Smooth muscle cell (in vitro differentiated cells): ENCODE measurements around the gene PTPRE. TPM values are rescaled to one million over a fixed set of nuclear protein-coding genes. Genes with fewer than 3 reads are reported as not detected.

Experiments
- DNase-seq: peaks from one replicate; lab custom pipeline; 2025; ENCODE audit not compliant: unreplicated experiment; lab: John Stamatoyannopoulos, UW
- H2AFZ ChIP-seq: fragments of 200-600 bp; sonication (generic); 2 replicates; pipeline ENCODE4 v1.6.0; 2016; ENCODE audit warnings: antibody characterized with exemption, low read depth, mild to moderate bottlenecking
- H3F3A ChIP-seq: fragments of 200-600 bp; sonication (generic); 2 replicates; pipeline ENCODE4 v1.6.0; 2017; ENCODE audit warnings: antibody characterized with exemption, low read depth
- H3K27ac ChIP-seq: fragments of 200-600 bp; sonication (generic); 2 replicates; pipeline ENCODE4 v1.5.1; 2016; ENCODE audit warnings: low read depth, mild to moderate bottlenecking
- H3K27me3 ChIP-seq: fragments of 200-600 bp; sonication (generic); 2 replicates; pipeline ENCODE4 v1.6.1; 2016; ENCODE audit warnings: low read depth, mild to moderate bottlenecking
- H3K36me3 ChIP-seq: fragments of 200-600 bp; sonication (generic); 2 replicates; pipeline ENCODE4 v1.5.1; 2016; ENCODE audit warnings: low read depth
- H3K4me1 ChIP-seq: fragments of 200-600 bp; sonication (generic); 2 replicates; pipeline ENCODE4 v1.5.1; 2016; ENCODE audit warnings: low read depth
- H3K4me2 ChIP-seq: fragments of 200-600 bp; sonication (generic); 2 replicates; pipeline ENCODE4 v1.6.0; 2016; ENCODE audit warnings: mild to moderate bottlenecking
- H3K4me3 ChIP-seq: fragments of 200-600 bp; sonication (generic); 2 replicates; pipeline ENCODE4 v1.5.1; 2016; ENCODE audit warnings: mild to moderate bottlenecking
- H3K79me2 ChIP-seq: fragments of 200-600 bp; sonication (generic); 2 replicates; pipeline ENCODE4 v1.6.0; 2016; ENCODE audit warnings: low read depth, mild to moderate bottlenecking
- H3K9ac ChIP-seq: fragments of 200-600 bp; sonication (generic); 2 replicates; pipeline ENCODE4 v1.6.0; 2016; ENCODE audit warnings: low read depth
- H3K9me3 ChIP-seq: fragments of 200-600 bp; sonication (generic); replicated peaks from 2 replicates; pipeline ENCODE4 v1.5.1; 2016; ENCODE audit warnings: low read depth
- H4K20me1 ChIP-seq: fragments of 200-600 bp; sonication (generic); 2 replicates; pipeline ENCODE4 v1.6.0; 2016; ENCODE audit warnings: low read depth
- WGBS: methylation state at CpG from one replicate; pipeline ENCODE4 v1.1.7; 2016; ENCODE audit warnings: low lambda C conversion rate; 5-methylcytosine and 5-hydroxymethylcytosine counted together
- polyA plus RNA-seq: library from polyadenylated mRNA; unstranded; fragments of >200 nt; fragmentation: Nextera tagmentation; extraction: Ambion mirVana; gene quantifications from 2 replicates; pipeline ENCODE4 v1.2.1, GENCODE V29; 2016
- total RNA-seq: library from RNA; depleted of rRNA; stranded (reverse); fragments of >200 nt; gene quantifications from 2 replicates; pipeline ENCODE4 v1.2.3, GENCODE V29; 2014
- TF ChIP-seq, protein P1 (sequence below): fragments of 200-600 bp; sonication (generic); IDR thresholded peaks from 2 replicates; pipeline ENCODE4 v1.5.1; 2017; ENCODE audit warnings: borderline replicate concordance, mild to moderate bottlenecking, antibody characterized with exemption; ENCODE audit not compliant: insufficient read depth, poor library complexity, severe bottlenecking

PTPRE gene
- total and polyA plus RNA-seq, 2 experiments from 2014 or later, result 17.1 to 22.7 TPM

DNA sequence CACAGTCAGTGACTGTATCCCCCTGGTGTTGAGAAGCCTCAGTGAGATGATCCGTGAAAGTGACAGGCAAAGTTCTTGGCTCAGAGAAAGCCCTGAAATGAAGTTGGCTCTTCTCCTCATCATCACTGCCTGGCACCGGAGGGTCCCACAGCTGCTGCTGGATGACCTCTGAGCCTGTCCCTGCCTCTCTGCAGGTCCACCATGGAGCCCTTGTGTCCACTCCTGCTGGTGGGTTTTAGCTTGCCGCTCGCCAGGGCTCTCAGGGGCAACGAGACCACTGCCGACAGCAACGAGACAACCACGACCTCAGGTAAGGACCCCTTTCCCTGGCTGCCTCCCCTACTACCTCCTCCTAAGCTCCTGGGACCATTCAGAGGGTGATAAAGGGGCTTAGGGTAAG is 133.8 kb downstream of the PTPRE start:
- H3K27me3 ChIP-seq, result no peaks in the 10 kb centered on the region
- H3F3A ChIP-seq, result no peaks in the 10 kb centered on the region
- no peak for DNase-seq
- no peak overlapping the region for H3K9ac ChIP-seq
- 94% methylated on average over 8 of the region's 8 CpGs for WGBS
- H2AFZ ChIP-seq, result no peak overlapping the region
- H3K79me2 ChIP-seq, result no peaks in the 10 kb centered on the region
- H3K27ac ChIP-seq, result no peak overlapping the region
- H3K4me3 ChIP-seq, result no peak overlapping the region
- TF ChIP-seq, protein P1, sequence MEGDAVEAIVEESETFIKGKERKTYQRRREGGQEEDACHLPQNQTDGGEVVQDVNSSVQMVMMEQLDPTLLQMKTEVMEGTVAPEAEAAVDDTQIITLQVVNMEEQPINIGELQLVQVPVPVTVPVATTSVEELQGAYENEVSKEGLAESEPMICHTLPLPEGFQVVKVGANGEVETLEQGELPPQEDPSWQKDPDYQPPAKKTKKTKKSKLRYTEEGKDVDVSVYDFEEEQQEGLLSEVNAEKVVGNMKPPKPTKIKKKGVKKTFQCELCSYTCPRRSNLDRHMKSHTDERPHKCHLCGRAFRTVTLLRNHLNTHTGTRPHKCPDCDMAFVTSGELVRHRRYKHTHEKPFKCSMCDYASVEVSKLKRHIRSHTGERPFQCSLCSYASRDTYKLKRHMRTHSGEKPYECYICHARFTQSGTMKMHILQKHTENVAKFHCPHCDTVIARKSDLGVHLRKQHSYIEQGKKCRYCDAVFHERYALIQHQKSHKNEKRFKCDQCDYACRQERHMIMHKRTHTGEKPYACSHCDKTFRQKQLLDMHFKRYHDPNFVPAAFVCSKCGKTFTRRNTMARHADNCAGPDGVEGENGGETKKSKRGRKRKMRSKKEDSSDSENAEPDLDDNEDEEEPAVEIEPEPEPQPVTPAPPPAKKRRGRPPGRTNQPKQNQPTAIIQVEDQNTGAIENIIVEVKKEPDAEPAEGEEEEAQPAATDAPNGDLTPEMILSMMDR, result no peak
- H4K20me1 ChIP-seq, result peaks cover 60% of the 10 kb centered on the region
- H3K4me2 ChIP-seq, result no peak overlapping the region
- no peaks in the 10 kb centered on the region for H3K4me1 ChIP-seq
- H3K9me3 ChIP-seq, result no peaks in the 10 kb centered on the region
- no peaks in the 10 kb centered on the region for H3K36me3 ChIP-seq

DNA sequence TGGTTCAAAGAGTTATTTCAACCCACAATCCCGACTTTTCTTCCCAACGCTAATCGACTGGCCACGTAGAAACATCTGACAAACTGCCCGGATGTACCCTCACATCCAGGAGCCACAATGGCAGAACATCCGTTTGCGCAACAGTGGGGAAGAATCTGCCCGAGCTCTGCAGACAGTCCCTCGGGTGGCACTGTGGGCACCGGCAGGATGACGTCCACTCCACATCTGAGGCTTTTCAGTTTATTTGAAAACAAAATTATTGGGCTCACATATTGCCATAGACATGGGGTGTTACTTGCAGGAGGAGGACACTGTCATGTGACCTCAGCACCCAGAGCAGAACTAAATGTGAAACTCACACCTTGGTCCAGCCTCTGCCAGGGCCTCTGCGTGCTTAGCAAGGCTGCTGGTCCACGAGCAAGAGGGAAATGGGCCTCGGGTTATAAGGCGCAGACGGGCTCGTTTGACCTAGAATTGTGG is 135.3 kb downstream of the PTPRE start:
- TF ChIP-seq, protein P1, result no peak
- no peak for DNase-seq
- no peaks in the 10 kb centered on the region for H3K79me2 ChIP-seq
- H3F3A ChIP-seq, result no peaks in the 10 kb centered on the region
- H3K9ac ChIP-seq, result no peak overlapping the region
- H3K9me3 ChIP-seq, result no peaks in the 10 kb centered on the region
- no peak overlapping the region for H3K4me2 ChIP-seq
- H4K20me1 ChIP-seq, result peaks cover 45% of the 10 kb centered on the region
- WGBS, result 94% methylated on average over 17 of the region's 17 CpGs
- H3K4me3 ChIP-seq, result no peak overlapping the region
- H3K27me3 ChIP-seq, result no peaks in the 10 kb centered on the region
- H2AFZ ChIP-seq, result no peak overlapping the region
- H3K27ac ChIP-seq, result no peak overlapping the region
- H3K4me1 ChIP-seq, result no peaks in the 10 kb centered on the region
- no peaks in the 10 kb centered on the region for H3K36me3 ChIP-seq

DNA sequence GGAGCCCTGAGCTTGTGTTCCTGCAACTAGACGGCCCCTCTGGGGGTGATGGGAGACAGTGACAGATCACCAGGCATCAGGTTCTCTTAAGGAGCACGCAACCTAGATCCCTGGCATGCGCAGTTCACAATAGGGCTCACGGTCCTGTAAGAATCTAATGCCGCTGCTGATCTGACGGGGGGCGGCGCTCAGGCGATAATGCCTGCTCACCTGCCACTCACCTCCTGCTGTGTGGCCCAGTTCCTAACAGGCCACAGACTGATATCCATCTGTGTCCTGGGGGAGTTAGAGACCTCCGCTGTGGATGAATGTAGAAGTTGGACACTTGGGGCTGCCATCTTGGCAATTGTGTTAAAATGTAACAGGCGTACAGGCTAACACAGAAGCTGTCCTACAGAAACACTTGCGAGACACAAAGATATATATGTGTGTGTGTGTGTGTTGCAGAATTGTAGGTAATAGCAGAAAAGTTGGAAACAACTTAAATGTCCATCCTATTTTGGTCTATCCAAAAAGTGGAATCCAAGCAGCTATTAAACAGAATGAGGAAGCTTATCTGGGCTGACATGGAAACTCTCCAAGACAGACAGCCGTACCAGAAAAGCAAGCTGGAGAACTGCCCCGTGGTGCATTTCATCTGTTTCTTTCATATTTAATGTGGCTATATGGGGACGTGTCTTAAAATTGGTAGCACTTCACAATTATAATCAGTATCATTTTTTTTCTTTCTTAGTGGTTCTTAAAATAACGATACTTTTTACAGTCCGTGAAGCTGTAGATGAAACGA is 136.5 kb downstream of the PTPRE start:
- no peaks in the 10 kb centered on the region for H3F3A ChIP-seq
- no peak overlapping the region for H3K9ac ChIP-seq
- no peak overlapping the region for H2AFZ ChIP-seq
- H3K36me3 ChIP-seq, result no peaks in the 10 kb centered on the region
- no peaks in the 10 kb centered on the region for H3K9me3 ChIP-seq
- no peak overlapping the region for H3K4me2 ChIP-seq
- WGBS, result 84% methylated on average over 18 of the region's 18 CpGs
- H3K4me3 ChIP-seq, result no peak overlapping the region
- TF ChIP-seq, protein P1, result no peak
- no peaks in the 10 kb centered on the region for H3K27me3 ChIP-seq
- no peaks in the 10 kb centered on the region for H3K79me2 ChIP-seq
- peaks cover 34% of the 10 kb centered on the region for H4K20me1 ChIP-seq
- no peak for DNase-seq
- peaks cover 10% of the 10 kb centered on the region for H3K4me1 ChIP-seq
- H3K27ac ChIP-seq, result no peak overlapping the region

DNA sequence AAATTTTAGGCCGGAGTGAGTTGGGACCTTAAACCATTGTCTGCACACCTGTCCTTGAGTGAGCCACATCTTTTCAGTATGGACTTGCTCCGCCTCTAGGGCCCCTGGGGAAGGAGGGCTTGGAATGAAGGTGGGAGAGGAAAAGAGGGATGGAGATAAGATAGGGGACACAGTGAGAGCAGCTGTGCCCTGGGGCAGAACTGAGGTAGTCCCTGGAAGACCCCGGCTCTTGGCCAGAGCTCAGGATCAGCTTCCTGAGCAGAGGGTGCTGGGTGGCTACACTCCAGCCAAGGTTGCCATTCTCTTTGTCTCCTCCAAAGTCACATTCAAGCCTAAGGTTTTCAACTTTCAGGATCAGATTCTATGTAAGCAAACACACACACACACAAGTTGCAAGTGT is 137.3 kb downstream of the PTPRE start:
- DNase-seq, result no peak
- TF ChIP-seq, protein P1, result no peak
- 100% methylated on average over 3 of the region's 3 CpGs for whole genome bisulfite sequencing

More for the DNA sequence above, 137.3 kb downstream of the PTPRE start:
- no peak overlapping the region for H3K9ac ChIP-seq
- H3K9me3 ChIP-seq, result no peaks in the 10 kb centered on the region
- peaks cover 10% of the 10 kb centered on the region for H3K4me1 ChIP-seq
- H3K36me3 ChIP-seq, result no peaks in the 10 kb centered on the region
- no peak overlapping the region for H3K4me3 ChIP-seq
- no peak overlapping the region for H3K4me2 ChIP-seq
- no peaks in the 10 kb centered on the region for H3K27me3 ChIP-seq
- no peak overlapping the region for H3K27ac ChIP-seq
- no peaks in the 10 kb centered on the region for H3K79me2 ChIP-seq
- H3F3A ChIP-seq, result peaks cover 4% of the 10 kb centered on the region
- peaks cover 29% of the 10 kb centered on the region for H4K20me1 ChIP-seq
- no peak overlapping the region for H2AFZ ChIP-seq
